ENCODE data around the gene IRF1. TPM values are rescaled to one million over a fixed set of nuclear protein-coding genes. Genes with fewer than 3 reads are reported as not detected.

IRF1 gene
- total and polyA plus RNA-seq, 2 of the 4 experiments (the other 2 are of a cell fraction), result 11.1 to 18.9 TPM

DNA sequence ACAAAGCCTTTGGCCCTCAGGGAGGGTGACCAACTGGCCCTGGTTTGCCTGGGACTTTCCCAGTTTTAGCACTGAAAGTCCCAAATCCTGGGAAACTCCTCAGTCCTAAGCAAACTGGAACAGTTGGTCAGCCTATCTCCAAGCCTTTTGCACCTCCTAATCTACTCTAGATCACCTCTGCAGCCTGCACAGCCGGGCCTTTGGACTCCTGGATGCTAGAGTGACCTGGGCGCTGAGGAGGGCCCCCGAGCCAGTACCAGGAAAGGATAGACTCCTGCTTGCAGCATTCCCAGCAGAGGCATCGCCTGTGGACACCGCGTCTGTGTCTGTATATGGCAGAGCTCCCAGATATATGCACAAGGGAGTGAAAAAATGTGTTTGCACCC lies 15.1 kb downstream of the IRF1 start (continued):
- TF ChIP-seq MAFK (IDR thresholded peaks at IDR 0.05; ENCODE audit: low read depth, low read length), result no peak
- no peak for TF ChIP-seq SMC3 (IDR thresholded peaks at IDR 0.05; ENCODE audit: low read depth, low read length)
- no peak for TF ChIP-seq BHLHE40 (IDR thresholded peaks at IDR 0.05; ENCODE audit: low read depth, low read length)
- no peak for TF ChIP-seq CHD1 (IDR thresholded peaks at IDR 0.05; ENCODE audit: low read depth, low read length)
- TF ChIP-seq, protein P1, sequence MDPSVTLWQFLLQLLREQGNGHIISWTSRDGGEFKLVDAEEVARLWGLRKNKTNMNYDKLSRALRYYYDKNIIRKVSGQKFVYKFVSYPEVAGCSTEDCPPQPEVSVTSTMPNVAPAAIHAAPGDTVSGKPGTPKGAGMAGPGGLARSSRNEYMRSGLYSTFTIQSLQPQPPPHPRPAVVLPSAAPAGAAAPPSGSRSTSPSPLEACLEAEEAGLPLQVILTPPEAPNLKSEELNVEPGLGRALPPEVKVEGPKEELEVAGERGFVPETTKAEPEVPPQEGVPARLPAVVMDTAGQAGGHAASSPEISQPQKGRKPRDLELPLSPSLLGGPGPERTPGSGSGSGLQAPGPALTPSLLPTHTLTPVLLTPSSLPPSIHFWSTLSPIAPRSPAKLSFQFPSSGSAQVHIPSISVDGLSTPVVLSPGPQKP (IDR thresholded peaks at IDR 0.05; ENCODE audit: borderline replicate concordance, low read depth, low read length), result no peak
